Measurements from ENCODE around the gene TFF2. TPM values are rescaled to one million over a fixed set of nuclear protein-coding genes. Genes with fewer than 3 reads are reported as not detected.

Gene TFF2
- total RNA-seq, 2 experiments from 2014 or later = not detected

- Mint-ChIP-seq H3K36me3 (ENCODE audit: low read depth) (no peaks in the 10 kb centered on the region), H3K27ac (no peak overlapping the region), H3K4me3 (no peak overlapping the region), H3K27me3 (no peaks in the 10 kb centered on the region), H3K4me1 (peaks cover 28% of the 10 kb centered on the region), H3K9me3 (no peaks in the 10 kb centered on the region)
- DNase-seq = no peak
- ChIA-PET CTCF (interaction anchor here (0.7 kb wide), 1 partner anchor 102 kb away, joined by 3 read pairs; no protein-coding TSS in a partner anchor), POLR2A (no interaction called here)
Observed at GRCh38 chr21:42370894-42371654, 20.3 kb upstream of the TFF2 start.

GRCh38 chr21:42369821-42370220 lies 19.0 kb upstream of the TFF2 start:
- H3K4me1 Mint-ChIP-seq = peaks cover 25% of the 10 kb centered on the region
- POLR2A ChIA-PET = no interaction called here
- H3K4me3 Mint-ChIP-seq = no peak overlapping the region
- H3K27me3 Mint-ChIP-seq = no peaks in the 10 kb centered on the region
- CTCF ChIA-PET = interaction anchor here (0.6 to 1.6 kb wide), 2 partner anchors 81 to 110 kb away, joined by 3 read pairs; no protein-coding TSS in a partner anchor
- no peaks in the 10 kb centered on the region for H3K36me3 Mint-ChIP-seq (ENCODE audit: low read depth)
- DNase-seq = no peak
- H3K27ac Mint-ChIP-seq = no peak overlapping the region
- no peaks in the 10 kb centered on the region for H3K9me3 Mint-ChIP-seq

GRCh38 chr21:42367367-42368165 lies 16.8 kb upstream of the TFF2 start:
- POLR2A ChIA-PET = no interaction called here

GRCh38 chr21:42366292-42367010 lies 15.7 kb upstream of the TFF2 start, which contains the start of gene TFF1:
TFF1 (minus strand) TSS chr21:42366535; CDS start chr21:42366495, 40 bp downstream.
- no peaks in the 10 kb centered on the region for H3K36me3 Mint-ChIP-seq (ENCODE audit: low read depth)
- ChIA-PET CTCF (interaction anchor here (0.7 to 2.0 kb wide), 3 partner anchors 9 to 20 kb away, joined by 4 to 5 read pairs (median 4); no protein-coding TSS in a partner anchor), POLR2A (no interaction called here)
- no peak within 1 kb of the TSS for H3K4me3 Mint-ChIP-seq
- peaks cover 1% of the 10 kb centered on the region for H3K27me3 Mint-ChIP-seq
- no peak within 1 kb of the TSS for H3K27ac Mint-ChIP-seq
- no peaks in the 10 kb centered on the region for H3K9me3 Mint-ChIP-seq
- H3K4me1 Mint-ChIP-seq = peaks cover 14% of the 10 kb centered on the region
- no peak for DNase-seq

More at GRCh38 chr21:42367367-42368165, 16.8 kb upstream of the TFF2 start:
- Mint-ChIP-seq H3K27ac (no peak overlapping the region), H3K36me3 (ENCODE audit: low read depth) (no peaks in the 10 kb centered on the region), H3K4me3 (no peak overlapping the region), H3K27me3 (no peaks in the 10 kb centered on the region), H3K4me1 (peaks cover 14% of the 10 kb centered on the region), H3K9me3 (no peaks in the 10 kb centered on the region)
- CTCF ChIA-PET = interaction anchor here (0.6 to 2.0 kb wide), 5 partner anchors 10 to 203 kb away, joined by 3 to 6 read pairs (median 4); no protein-coding TSS in a partner anchor
- DNase-seq = no peak

GRCh38 chr21:42365770-42366169 lies 15.0 kb upstream of the TFF2 start:
- peaks cover 1% of the 10 kb centered on the region for H3K27me3 Mint-ChIP-seq
- H3K4me3 Mint-ChIP-seq = no peak overlapping the region
- peaks cover 14% of the 10 kb centered on the region for H3K4me1 Mint-ChIP-seq
- POLR2A ChIA-PET = no interaction called here
- H3K36me3 Mint-ChIP-seq (ENCODE audit: low read depth) = no peaks in the 10 kb centered on the region
- CTCF ChIA-PET = no interaction called here
- H3K9me3 Mint-ChIP-seq = no peaks in the 10 kb centered on the region
- DNase-seq = no peak
- H3K27ac Mint-ChIP-seq = no peak overlapping the region

GRCh38 chr21:42364304-42364865 lies 13.6 kb upstream of the TFF2 start:
- CTCF ChIA-PET = interaction anchor here (1.6 to 4.9 kb wide), 2 partner anchors 10 to 26 kb away, joined by 3 to 22 read pairs; no protein-coding TSS in a partner anchor
- Mint-ChIP-seq H3K9me3 (peaks cover 4% of the 10 kb centered on the region), H3K4me3 (no peak overlapping the region), H3K36me3 (ENCODE audit: low read depth) (no peaks in the 10 kb centered on the region), H3K27me3 (peaks cover 1% of the 10 kb centered on the region), H3K27ac (no peak overlapping the region), H3K4me1 (peaks cover 14% of the 10 kb centered on the region)
- POLR2A ChIA-PET = no interaction called here
- DNase-seq = no peak

GRCh38 chr21:42363312-42363711 lies 12.5 kb upstream of the TFF2 start:
- Mint-ChIP-seq H3K27ac (no peak overlapping the region), H3K9me3 (peaks cover 4% of the 10 kb centered on the region), H3K27me3 (peaks cover 1% of the 10 kb centered on the region), H3K4me3 (no peak overlapping the region), H3K36me3 (ENCODE audit: low read depth) (peaks cover 2% of the 10 kb centered on the region), H3K4me1 (peaks cover 8% of the 10 kb centered on the region)
- DNase-seq = no peak
- CTCF ChIA-PET = interaction anchor here (0.7 to 4.9 kb wide), 3 partner anchors 11 to 118 kb away, joined by 3 to 22 read pairs (median 4); no protein-coding TSS in a partner anchor
- POLR2A ChIA-PET = no interaction called here

GRCh38 chr21:42362700-42363099 lies 11.9 kb upstream of the TFF2 start:
- H3K4me3 Mint-ChIP-seq = no peak overlapping the region
- H3K36me3 Mint-ChIP-seq (ENCODE audit: low read depth) = peaks cover 2% of the 10 kb centered on the region
- H3K27me3 Mint-ChIP-seq = peaks cover 1% of the 10 kb centered on the region
- POLR2A ChIA-PET = interaction anchor here (0.6 kb wide), 1 partner anchor 52 kb away, joined by 3 read pairs; no protein-coding TSS in a partner anchor
- peaks cover 4% of the 10 kb centered on the region for H3K9me3 Mint-ChIP-seq
- CTCF ChIA-PET = interaction anchor here (0.6 to 4.9 kb wide), 3 partner anchors 12 to 88 kb away, joined by 3 to 22 read pairs (median 3); no protein-coding TSS in a partner anchor
- H3K27ac Mint-ChIP-seq = no peak overlapping the region
- DNase-seq = no peak
- H3K4me1 Mint-ChIP-seq = peaks cover 5% of the 10 kb centered on the region

GRCh38 chr21:42362198-42362597 lies 11.4 kb upstream of the TFF2 start:
- peaks cover 2% of the 10 kb centered on the region for H3K36me3 Mint-ChIP-seq (ENCODE audit: low read depth)
- CTCF ChIA-PET = interaction anchor here (0.6 to 4.9 kb wide), 2 partner anchors 12 to 88 kb away, joined by 3 to 22 read pairs; no protein-coding TSS in a partner anchor
- peaks cover 6% of the 10 kb centered on the region for H3K4me1 Mint-ChIP-seq
- no peak overlapping the region for H3K27ac Mint-ChIP-seq
- H3K27me3 Mint-ChIP-seq = peaks cover 1% of the 10 kb centered on the region
- DNase-seq = no peak
- peaks cover 7% of the 10 kb centered on the region for H3K9me3 Mint-ChIP-seq
- POLR2A ChIA-PET = interaction anchor here (0.6 kb wide), 1 partner anchor 53 kb away, joined by 3 read pairs; no protein-coding TSS in a partner anchor
- no peak overlapping the region for H3K4me3 Mint-ChIP-seq

- Mint-ChIP-seq H3K4me1 (peaks cover 6% of the 10 kb centered on the region), H3K27me3 (peaks cover 1% of the 10 kb centered on the region), H3K4me3 (no peak overlapping the region), H3K36me3 (ENCODE audit: low read depth) (peaks cover 2% of the 10 kb centered on the region), H3K27ac (no peak overlapping the region), H3K9me3 (peaks cover 11% of the 10 kb centered on the region)
- ChIA-PET POLR2A (no interaction called here), CTCF (interaction anchor here (1.1 to 4.9 kb wide), 3 partner anchors 13 to 35 kb away, joined by 3 to 22 read pairs (median 3); no protein-coding TSS in a partner anchor)
- no peak for DNase-seq
Observed at GRCh38 chr21:42361286-42361685, 10.5 kb upstream of the TFF2 start.

- Mint-ChIP-seq H3K4me1 (peaks cover 6% of the 10 kb centered on the region), H3K27ac (no peak overlapping the region), H3K36me3 (ENCODE audit: low read depth) (peaks cover 5% of the 10 kb centered on the region), H3K9me3 (peaks cover 16% of the 10 kb centered on the region), H3K27me3 (peaks cover 6% of the 10 kb centered on the region), H3K4me3 (no peak overlapping the region)
- ChIA-PET POLR2A (no interaction called here), CTCF (interaction anchor here (1.7 to 4.9 kb wide), 2 partner anchors 14 to 50 kb away, joined by 5 to 22 read pairs; no protein-coding TSS in a partner anchor)
- peak; percentile 18 for DNase-seq
Observed at GRCh38 chr21:42360317-42360716, 9.5 kb upstream of the TFF2 start.

- H3K36me3 Mint-ChIP-seq (ENCODE audit: low read depth) = peaks cover 5% of the 10 kb centered on the region
- POLR2A ChIA-PET = no interaction called here
- peaks cover 21% of the 10 kb centered on the region for H3K9me3 Mint-ChIP-seq
- H3K4me1 Mint-ChIP-seq = peaks cover 6% of the 10 kb centered on the region
- CTCF ChIA-PET = no interaction called here
- no peak for DNase-seq
- H3K4me3 Mint-ChIP-seq = no peak overlapping the region
- no peak overlapping the region for H3K27ac Mint-ChIP-seq
- H3K27me3 Mint-ChIP-seq = peaks cover 6% of the 10 kb centered on the region
Observed at GRCh38 chr21:42358937-42359336, 8.1 kb upstream of the TFF2 start.

All from activated CD4-positive, alpha-beta T cell treated with anti-CD3 and anti-CD28 coated beads, Interleukin-2, amount 10 ng/mL, durations not matched to agents 7 days and 5 days (primary cell).